Measurements from ENCODE around the gene MIR17HG. TPM values are rescaled to one million over a fixed set of nuclear protein-coding genes. Genes with fewer than 3 reads are reported as not detected.
"Not testable (repeated sequence)": the region's sequence is repeated elsewhere in the genome, so short reads cannot be mapped to it uniquely, and the experiment has no call there.

The MIR17HG gene
- total RNA-seq, 2 donors from 2014 or later: 22.8 to 23.0 TPM

DNA sequence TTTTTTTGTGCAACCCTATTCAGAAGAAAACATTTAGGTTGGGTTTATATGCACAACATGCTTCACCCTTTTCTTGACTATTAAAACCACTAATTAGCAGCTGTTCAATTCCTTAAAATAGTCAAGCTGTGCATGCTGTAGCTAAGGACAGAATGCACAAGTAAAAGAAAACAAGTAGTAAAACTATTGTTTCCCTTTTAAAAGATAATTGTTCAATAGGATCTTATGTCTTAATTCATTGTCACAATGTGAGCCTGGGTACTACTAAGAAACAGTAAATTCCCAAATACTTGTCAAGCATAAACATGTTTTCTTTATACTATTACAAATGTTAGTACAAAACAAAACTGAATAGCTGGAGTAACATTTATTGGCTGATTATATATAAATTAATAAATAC, 32.6 kb upstream of the MIR17HG start:
- H3K27me3 ChIP-seq (ENCODE audit: control insufficient read depth, insufficient read depth, low read length, poor library complexity, severe bottlenecking): no peaks in the 10 kb centered on the region
- no peaks in the 10 kb centered on the region for H3K9me3 Mint-ChIP-seq
- no peaks in the 10 kb centered on the region for H3K27me3 Mint-ChIP-seq (ENCODE audit: insufficient read depth)
- H3K4me3 Mint-ChIP-seq: no peak overlapping the region
- no peaks in the 10 kb centered on the region for H3K4me1 ChIP-seq (ENCODE audit: control insufficient read depth, insufficient read depth, low read length)
- no peaks in the 10 kb centered on the region for H3K9me3 ChIP-seq (ENCODE audit: control insufficient read depth, low read length)
- H3K27ac ChIP-seq (ENCODE audit: low read depth, low read length): no peak overlapping the region
- no peak for TF ChIP-seq CTCF (conservative IDR thresholded peaks at IDR 0.05)
- no peak overlapping the region for H3K27ac Mint-ChIP-seq
- H3K4me1 Mint-ChIP-seq: peaks cover 6% of the 10 kb centered on the region
- no peaks in the 10 kb centered on the region for H3K36me3 ChIP-seq (ENCODE audit: control insufficient read depth, insufficient read depth, low read length)
- no peak for DNase-seq
- no peak overlapping the region for H3K9ac ChIP-seq (ENCODE audit: extremely low read depth, low read length, poor library complexity, severe bottlenecking)
- no peak overlapping the region for H3K4me3 ChIP-seq (ENCODE audit: low read length)
- no peaks in the 10 kb centered on the region for H3K36me3 Mint-ChIP-seq (ENCODE audit: low read depth)

DNA sequence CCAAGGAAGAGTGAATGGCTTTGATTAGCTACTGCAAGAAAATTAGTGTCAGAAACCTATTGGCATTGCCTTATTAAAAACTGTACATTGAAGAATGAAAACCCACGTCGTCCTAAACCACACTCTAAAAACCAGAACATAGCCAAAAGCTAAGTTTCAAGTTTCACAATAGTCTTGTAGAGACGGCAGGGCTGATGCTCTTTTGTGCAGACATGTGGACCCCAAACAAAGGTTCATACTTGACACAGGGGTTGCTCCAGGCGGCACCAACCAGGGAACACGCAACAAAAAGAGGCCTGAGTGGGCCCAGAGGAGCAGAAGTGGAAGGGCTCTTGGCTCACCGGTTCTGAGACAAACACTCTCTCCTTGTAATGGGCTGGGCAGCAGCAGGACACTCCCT, 28.6 kb upstream of the MIR17HG start:
- no peaks in the 10 kb centered on the region for H3K36me3 ChIP-seq (ENCODE audit: control insufficient read depth, insufficient read depth, low read length)
- Mint-ChIP-seq H3K4me3 (no peak overlapping the region), H3K9me3 (no peaks in the 10 kb centered on the region), H3K36me3 (ENCODE audit: low read depth) (no peaks in the 10 kb centered on the region), H3K27me3 (ENCODE audit: insufficient read depth) (peaks cover 3% of the 10 kb centered on the region), H3K27ac (no peak overlapping the region), H3K4me1 (no peaks in the 10 kb centered on the region)
- H3K9me3 ChIP-seq (ENCODE audit: control insufficient read depth, low read length): no peaks in the 10 kb centered on the region
- H3K27ac ChIP-seq (ENCODE audit: low read depth, low read length): no peak overlapping the region
- H3K9ac ChIP-seq (ENCODE audit: extremely low read depth, low read length, poor library complexity, severe bottlenecking): no peak overlapping the region
- 78 to 86% methylated on average over 4 to 6 of the region's 6 CpGs for WGBS, 2 experiments (ENCODE audit: insufficient coverage in 1 of 2, insufficient read length in 1 of 2)
- no peak for DNase-seq
- no peaks in the 10 kb centered on the region for H3K27me3 ChIP-seq (ENCODE audit: control insufficient read depth, insufficient read depth, low read length, poor library complexity, severe bottlenecking)
- TF ChIP-seq CTCF (conservative IDR thresholded peaks at IDR 0.05): no peak
- no peak overlapping the region for H3K4me3 ChIP-seq (ENCODE audit: low read length)
- no peaks in the 10 kb centered on the region for H3K4me1 ChIP-seq (ENCODE audit: control insufficient read depth, insufficient read depth, low read length)

DNA sequence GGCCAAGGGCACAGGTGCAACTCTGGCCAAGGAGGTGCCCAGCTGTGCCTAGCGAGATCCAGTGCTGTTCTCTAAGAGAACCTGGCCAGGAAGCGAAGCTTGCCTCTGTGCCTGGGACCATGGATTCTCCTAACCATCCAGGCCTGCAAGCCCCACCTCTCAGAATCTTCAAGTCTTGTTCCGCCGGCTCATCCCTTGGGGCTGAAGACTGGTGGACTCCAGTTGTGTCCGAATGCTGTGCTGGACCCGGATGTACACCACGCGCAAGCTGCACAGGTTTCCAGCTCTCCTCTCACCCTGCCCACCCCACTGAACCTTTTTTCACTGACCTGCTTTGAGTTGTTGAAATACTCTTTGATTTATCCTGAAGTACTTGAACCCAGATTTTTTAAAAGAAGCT, 27.5 kb upstream of the MIR17HG start:
- peaks cover 3% of the 10 kb centered on the region for H3K27me3 Mint-ChIP-seq (ENCODE audit: insufficient read depth)
- no peaks in the 10 kb centered on the region for H3K4me1 Mint-ChIP-seq
- H3K9ac ChIP-seq (ENCODE audit: extremely low read depth, low read length, poor library complexity, severe bottlenecking): no peak overlapping the region
- H3K4me1 ChIP-seq (ENCODE audit: control insufficient read depth, insufficient read depth, low read length): no peaks in the 10 kb centered on the region
- no peak for DNase-seq
- TF ChIP-seq CTCF (conservative IDR thresholded peaks at IDR 0.05): no peak
- no peak overlapping the region for H3K27ac Mint-ChIP-seq
- no peaks in the 10 kb centered on the region for H3K36me3 ChIP-seq (ENCODE audit: control insufficient read depth, insufficient read depth, low read length)
- H3K36me3 Mint-ChIP-seq (ENCODE audit: low read depth): no peaks in the 10 kb centered on the region
- H3K27ac ChIP-seq (ENCODE audit: low read depth, low read length): no peak overlapping the region
- no peaks in the 10 kb centered on the region for H3K9me3 Mint-ChIP-seq
- H3K4me3 ChIP-seq (ENCODE audit: low read length): no peak overlapping the region
- WGBS, 2 experiments (ENCODE audit: insufficient coverage in 1 of 2, insufficient read length in 1 of 2): 89 to 98% methylated on average over 6 to 8 of the region's 8 CpGs
- H3K9me3 ChIP-seq (ENCODE audit: control insufficient read depth, low read length): no peaks in the 10 kb centered on the region
- no peak overlapping the region for H3K4me3 Mint-ChIP-seq
- no peaks in the 10 kb centered on the region for H3K27me3 ChIP-seq (ENCODE audit: control insufficient read depth, insufficient read depth, low read length, poor library complexity, severe bottlenecking)

DNA sequence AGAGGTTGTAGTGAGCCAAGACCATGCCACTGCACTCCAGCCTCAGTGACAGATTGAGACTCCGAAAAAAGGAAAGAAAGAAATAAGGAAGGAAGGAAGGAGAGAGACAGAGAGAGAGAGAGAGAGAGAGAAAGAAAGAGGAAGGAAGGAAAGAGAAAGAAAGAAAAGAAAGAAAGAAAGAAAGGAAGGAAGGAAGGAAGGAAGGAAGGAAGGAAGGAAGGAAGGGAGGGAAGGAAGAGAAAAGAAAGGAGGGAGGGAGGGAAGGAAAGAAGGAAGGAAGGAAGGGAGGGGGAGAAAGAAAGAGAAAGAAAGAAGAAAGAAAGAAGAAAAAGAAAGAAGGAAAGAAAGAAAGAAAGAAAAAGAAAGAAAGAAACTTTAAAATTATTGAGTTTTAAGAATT, 26.5 kb upstream of the MIR17HG start:
- 67% methylated on average over 1 of the region's 1 CpG; no CpG with 5 or more reads in 1 of the 2 experiments for WGBS, 2 experiments (ENCODE audit: insufficient coverage in 1 of 2, insufficient read length in 1 of 2)
- not testable (repeated sequence) for H3K36me3 Mint-ChIP-seq (ENCODE audit: low read depth); H3K27ac Mint-ChIP-seq; H3K27me3 Mint-ChIP-seq (ENCODE audit: insufficient read depth); H3K36me3 ChIP-seq (ENCODE audit: control insufficient read depth, insufficient read depth, low read length); H3K4me3 Mint-ChIP-seq; H3K9ac ChIP-seq (ENCODE audit: extremely low read depth, low read length, poor library complexity, severe bottlenecking); H3K9me3 Mint-ChIP-seq; H3K4me1 Mint-ChIP-seq; H3K27ac ChIP-seq (ENCODE audit: low read depth, low read length); H3K4me3 ChIP-seq (ENCODE audit: low read length); H3K27me3 ChIP-seq (ENCODE audit: control insufficient read depth, insufficient read depth, low read length, poor library complexity, severe bottlenecking); H3K9me3 ChIP-seq (ENCODE audit: control insufficient read depth, low read length); H3K4me1 ChIP-seq (ENCODE audit: control insufficient read depth, insufficient read depth, low read length); DNase-seq
